GM21423 (cell line): ENCODE measurements around the gene SYT9.

Experiments
- ATAC-seq: cut with Tn5 transposase; IDR thresholded peaks from one replicate; pipeline ENCODE4 v1.9.1; 2021; ENCODE audit warnings: mild to moderate bottlenecking, moderate library complexity; ENCODE audit not compliant: unreplicated experiment

Gene SYT9, protein sequence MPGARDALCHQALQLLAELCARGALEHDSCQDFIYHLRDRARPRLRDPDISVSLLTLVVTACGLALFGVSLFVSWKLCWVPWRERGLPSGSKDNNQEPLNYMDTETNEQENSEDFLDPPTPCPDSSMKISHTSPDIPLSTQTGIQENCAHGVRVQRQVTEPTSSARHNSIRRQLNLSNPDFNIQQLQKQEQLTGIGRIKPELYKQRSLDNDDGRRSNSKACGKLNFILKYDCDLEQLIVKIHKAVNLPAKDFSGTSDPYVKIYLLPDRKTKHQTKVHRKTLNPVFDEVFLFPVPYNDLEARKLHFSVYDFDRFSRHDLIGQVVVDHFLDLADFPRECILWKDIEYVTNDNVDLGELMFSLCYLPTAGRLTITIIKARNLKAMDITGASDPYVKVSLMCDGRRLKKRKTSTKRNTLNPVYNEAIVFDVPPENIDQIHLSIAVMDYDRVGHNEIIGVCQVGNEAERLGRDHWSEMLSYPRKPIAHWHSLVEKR

GRCh38 chr11:7251836-7252682 lies at the start of gene SYT9:
TSS of gene SYT9 (plus strand) at chr11:7251904. CDS start at chr11:7252187, 283 bp downstream.
- peak; percentile 65 for ATAC-seq

DNA sequence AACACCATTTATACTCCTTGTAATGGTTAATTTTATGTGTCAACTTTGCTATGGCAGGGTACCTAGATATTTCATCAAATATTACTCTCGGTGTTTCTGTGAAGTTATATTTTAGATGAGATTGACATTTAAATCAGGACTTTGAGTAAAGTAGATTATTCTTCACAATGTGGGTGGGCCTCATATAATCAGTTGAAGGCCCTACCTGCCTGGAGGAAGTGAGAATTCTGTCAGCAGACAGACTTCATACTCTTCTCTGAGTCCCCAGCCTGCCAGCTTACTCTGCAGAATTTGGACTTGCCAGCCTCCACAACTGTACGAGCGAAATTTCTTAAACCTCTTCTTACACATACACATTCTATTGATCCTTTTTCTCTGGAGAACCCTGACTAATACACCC lies 49.3 kb upstream of the SYT9 start:
- no peak for ATAC-seq

GRCh38 chr11:7204778-7205177 lies 46.9 kb upstream of the SYT9 start:
- no peak for ATAC-seq

- ATAC-seq: no peak
Observed at GRCh38 chr11:7208391-7208790, 43.3 kb upstream of the SYT9 start.

DNA sequence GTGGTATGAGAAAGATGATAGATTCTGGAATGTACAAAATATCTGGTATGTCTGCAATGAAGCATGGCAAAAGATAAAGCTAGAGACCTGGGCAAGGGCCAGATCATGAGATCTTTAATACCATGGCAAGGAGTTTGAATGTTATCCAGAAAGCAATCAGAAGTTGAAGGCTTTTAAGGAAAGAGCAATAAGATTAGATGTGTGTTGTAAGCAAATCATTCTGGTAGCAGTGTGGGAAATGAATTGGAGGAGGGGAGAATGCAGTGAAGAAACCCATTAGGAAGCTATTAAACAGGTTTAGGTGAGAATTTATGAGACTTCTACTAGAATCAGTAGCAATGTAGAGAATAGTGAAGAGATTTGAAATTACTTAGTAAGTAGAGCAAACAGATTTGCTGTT lies 32.2 kb upstream of the SYT9 start:
- no peak for ATAC-seq

DNA sequence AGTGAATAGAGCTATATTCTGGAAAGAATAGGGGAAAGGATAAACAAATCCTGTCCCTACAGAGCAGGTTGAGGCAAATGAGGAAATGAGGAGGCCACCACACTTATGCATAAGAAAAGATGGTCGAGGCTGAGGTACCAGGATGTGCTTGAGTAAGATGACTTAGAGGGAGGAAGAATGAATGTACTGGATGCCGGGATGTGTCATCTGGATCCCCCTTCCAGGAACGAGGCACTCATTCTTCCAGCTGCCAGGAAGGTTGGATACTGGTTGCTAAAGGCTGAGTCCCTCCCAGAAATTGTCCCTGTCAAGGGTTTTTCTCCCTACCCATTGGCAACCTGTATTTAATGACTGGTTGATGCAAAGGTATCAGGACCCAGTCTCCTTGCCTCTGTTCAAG lies 31.1 kb upstream of the SYT9 start:
- no peak for ATAC-seq

DNA sequence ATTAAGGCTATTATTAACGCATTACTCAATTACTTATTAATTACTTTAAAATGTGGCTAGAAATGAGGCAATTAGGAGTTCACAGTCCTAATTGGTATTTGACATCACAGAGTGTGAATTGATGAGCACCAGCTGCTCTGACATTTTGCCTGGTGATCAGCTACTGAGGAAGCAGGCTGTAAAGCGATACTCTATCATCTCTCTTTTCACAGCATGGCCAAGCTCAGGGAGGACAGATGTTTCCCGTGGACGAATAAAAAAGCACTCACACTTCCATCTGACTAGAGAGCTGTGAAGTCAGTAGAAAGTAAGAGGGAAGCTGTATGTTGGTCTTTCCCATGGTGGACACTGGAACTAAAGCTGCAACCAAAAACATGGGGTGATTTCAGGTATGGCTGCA lies 29.1 kb upstream of the SYT9 start:
- ATAC-seq: no peak

GRCh38 chr11:7239877-7240276 lies 11.8 kb upstream of the SYT9 start:
- ATAC-seq: no peak

DNA sequence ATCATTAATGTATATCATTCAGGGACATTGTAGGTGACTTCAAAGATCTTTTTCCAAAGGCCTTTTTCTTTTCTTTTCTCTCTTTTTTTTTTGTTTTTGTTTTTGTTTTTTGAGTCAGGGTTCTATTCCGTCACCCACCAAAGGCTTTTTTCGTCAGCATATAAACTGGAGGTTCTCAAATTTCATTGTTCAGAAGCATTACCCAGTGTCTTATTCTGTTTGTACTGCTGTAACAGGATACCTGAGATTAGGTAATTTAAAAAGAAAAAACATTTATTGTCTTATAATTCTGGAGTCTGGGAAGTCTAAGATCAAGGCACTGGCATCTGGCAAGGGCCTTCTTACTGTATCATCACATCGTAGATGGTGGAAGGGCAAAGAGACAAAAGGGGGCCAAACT lies 6.4 kb upstream of the SYT9 start:
- ATAC-seq: no peak

- ATAC-seq: no peak
Observed at GRCh38 chr11:7246179-7246578, 5.5 kb upstream of the SYT9 start.

- ATAC-seq: no peak
Observed at GRCh38 chr11:7250166-7250565, 1.5 kb upstream of the SYT9 start.

DNA sequence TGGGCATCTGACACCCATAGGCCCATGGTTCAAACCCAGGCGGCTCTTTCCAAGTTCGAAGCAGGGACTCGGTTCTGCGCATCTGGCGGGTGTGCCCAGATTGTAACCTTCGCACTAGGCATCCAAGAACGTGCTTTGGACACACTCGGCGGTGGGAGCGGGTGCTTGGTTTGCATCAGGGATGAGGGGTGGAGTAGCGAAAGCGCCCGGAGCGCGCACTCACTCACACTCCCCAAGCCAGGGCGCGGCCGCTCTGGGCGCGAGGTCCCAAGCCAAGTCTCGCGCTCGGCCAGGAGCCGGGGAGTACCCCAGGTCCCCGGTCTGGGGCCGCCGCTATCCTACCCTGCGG lies 243 bp upstream of the SYT9 start:
- no peak for ATAC-seq

- ATAC-seq: no peak
Observed at GRCh38 chr11:7252683-7253213, 1.0 kb downstream of the SYT9 start.

DNA sequence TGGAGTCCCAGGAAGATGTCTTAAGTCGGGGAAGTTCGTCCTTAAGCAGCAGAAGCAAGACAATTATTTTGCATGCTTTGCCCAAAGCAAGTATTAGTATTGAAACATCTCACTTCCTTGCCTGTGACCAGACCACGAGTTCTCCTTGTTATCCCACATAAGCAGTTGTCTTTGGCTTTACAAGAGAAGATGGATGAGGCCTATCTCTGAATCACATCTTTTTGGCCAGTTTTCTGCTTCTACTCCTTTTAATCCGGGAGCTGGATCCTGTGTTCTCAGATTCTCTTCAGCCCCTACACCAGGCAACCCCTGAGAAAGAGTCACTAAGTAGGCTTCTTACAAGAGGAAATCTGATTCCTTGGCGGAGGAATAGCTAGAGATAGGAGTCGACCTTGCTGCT lies 2.1 kb downstream of the SYT9 start:
- no peak for ATAC-seq

DNA sequence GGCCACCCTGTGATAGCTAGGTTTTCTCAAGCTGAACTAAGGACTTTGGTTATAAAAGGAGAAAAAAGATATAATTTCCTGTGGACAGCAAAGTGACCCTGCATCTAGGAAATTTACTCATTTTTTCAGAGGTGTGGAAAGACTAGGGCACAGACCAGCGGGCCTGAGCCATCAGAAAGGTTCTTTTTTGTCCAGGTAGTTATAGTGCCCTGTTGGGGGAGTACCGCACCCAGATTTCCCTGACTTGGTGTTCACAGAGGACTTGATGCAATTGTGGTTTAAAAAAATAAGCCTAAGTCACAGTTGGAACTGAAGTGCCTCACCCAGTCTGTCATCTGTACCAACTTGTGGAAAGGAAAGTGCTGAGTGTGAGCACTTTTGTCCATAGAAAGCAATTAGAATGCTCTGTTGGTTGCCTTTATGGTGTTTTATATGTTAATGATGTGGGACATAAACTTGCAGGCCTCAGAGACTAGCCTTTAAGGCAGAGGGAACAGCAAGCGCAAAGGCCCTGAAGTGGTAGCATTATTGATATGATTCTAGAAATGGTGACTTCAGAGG lies 3.1 kb downstream of the SYT9 start:
- ATAC-seq: no peak

DNA sequence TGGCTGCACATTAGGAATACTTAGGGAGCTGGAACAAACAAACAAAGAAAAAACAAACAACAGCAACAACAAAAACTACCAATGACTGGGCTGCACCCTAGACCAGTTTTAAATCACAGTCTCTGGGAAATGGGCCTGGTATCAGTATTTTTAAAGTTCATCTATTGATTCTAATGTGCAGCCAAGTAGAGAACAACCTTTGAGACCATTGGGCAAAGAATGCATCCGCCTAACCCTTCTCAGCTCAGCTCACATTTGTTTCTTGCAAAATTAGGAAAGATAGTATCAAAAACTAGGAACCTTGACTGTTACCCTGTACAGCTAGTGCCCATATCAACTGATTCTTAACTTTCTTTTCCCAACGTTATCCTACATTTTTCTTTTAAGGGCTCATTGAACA lies 5.2 kb downstream of the SYT9 start:
- ATAC-seq: no peak

DNA sequence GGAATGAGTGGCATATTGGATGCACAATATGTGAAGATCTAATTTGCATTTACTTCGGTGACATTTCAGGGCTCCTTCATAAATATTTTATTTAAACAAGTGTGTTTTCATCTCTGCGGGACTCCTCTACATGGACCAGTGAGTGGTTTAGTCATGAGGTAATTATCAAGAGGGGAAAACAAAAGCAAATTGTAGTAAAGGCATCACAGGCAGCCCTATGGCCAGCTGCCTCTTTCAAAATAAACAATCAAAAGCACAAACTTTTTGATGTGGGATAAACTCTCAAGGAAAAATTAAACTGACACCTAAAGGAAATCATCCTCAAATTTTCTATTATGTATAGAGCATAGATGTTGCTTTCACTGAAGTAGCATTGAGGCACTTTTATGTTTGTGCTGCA lies 6.0 kb downstream of the SYT9 start:
- no peak for ATAC-seq

- ATAC-seq: no peak
Observed at GRCh38 chr11:7261578-7261977, 9.9 kb downstream of the SYT9 start.

DNA sequence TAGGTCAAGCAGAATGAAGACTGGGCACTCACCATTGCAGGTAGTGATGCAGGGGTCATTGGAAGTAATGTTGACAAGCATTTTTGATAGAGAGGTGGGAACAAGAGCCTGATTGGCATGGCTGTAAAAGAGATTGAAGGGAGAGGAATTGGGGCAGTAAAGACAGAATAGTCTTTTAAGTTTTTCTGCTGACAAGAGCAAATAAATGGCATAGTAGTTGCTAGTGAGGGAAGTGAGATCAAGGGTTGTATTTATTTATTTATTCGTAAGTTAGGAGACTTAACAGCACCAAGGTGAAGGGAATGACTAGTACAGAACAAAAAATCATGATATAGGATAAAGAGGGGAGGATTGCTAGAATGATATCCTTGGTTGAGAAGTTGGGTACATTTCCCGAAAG lies 11.0 kb downstream of the SYT9 start:
- no peak for ATAC-seq

- ATAC-seq: no peak
Observed at GRCh38 chr11:7263842-7264241, 12.1 kb downstream of the SYT9 start.

DNA sequence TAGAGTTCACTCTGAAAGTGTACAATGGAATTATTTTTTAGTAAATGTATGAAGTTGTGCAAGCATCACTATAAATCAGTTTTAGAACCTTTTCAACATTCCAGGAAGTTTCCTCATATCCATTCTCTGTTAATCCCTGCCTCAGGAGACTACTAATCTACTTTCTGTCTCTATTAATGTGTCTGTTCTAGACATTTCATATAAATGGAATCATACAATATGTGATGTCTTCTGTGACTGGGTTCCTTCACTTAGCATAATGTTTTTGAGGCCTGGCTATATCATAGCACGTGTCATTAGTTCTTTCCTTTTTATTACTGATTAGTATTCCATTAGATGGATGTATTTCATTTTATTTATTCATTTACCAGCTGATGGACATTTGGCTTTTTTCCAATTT lies 17.1 kb downstream of the SYT9 start:
- ATAC-seq: no peak
